K562 (cell line): Measurements from ENCODE around the gene GCA.

Source experiments
- MAZ ChIP-seq, 2 experiments: fragments of 450-650 bp in 1 of 2; sonication (generic) in 1 of 2; formaldehyde crosslinking; IDR thresholded peaks in 1 of 2; conservative IDR thresholded peaks in 1 of 2; 2 replicates each; pipeline versions ENCODE4 v1.4.0 to v1.5.0; 2020; ENCODE audit warnings: mild to moderate bottlenecking in 1 of 2, missing genetic modification reagents in 1 of 2
- PRPF4 ChIP-seq: fragments of 200-400 bp; formaldehyde crosslinking; IDR thresholded peaks from one replicate; pipeline ENCODE4 v1.6.1; 2017; ENCODE audit warnings: low read length, low read depth, mild to moderate bottlenecking; ENCODE audit not compliant: insufficient read depth, poor library complexity, severe bottlenecking
- PTTG1 ChIP-seq: fragments of 450-650 bp; IDR thresholded peaks from 2 replicates; pipeline ENCODE4 v1.6.1; 2016; ENCODE audit warnings: low read depth, mild to moderate bottlenecking, missing genetic modification characterization, missing compliant biosample characterization
- SMC3 ChIP-seq: conservative IDR thresholded peaks from 2 replicates; pipeline ENCODE4 v1.6.1; 2011; ENCODE audit warnings: low read depth, low read length, improper control_type of control experiment; ENCODE audit not compliant: insufficient read depth
- ZBTB1 ChIP-seq: sonication (generic); formaldehyde crosslinking; IDR thresholded peaks from 2 replicates; pipeline ENCODE4 v1.8.1; 2023; ENCODE audit warnings: missing genetic modification reagents, low read depth, mild to moderate bottlenecking, borderline replicate concordance
- ZNF586 ChIP-seq: fragments of 450-650 bp; formaldehyde crosslinking; conservative IDR thresholded peaks from 2 replicates; pipeline ENCODE4 v1.4.0; 2020; ENCODE audit warnings: mild to moderate bottlenecking, moderate library complexity
- TF ChIP-seq, protein P1 (sequence below), 3 experiments: IDR thresholded peaks in 2 of 3; conservative IDR thresholded peaks in 1 of 3; 2 replicates each; pipeline ENCODE4 v1.5.1; 2011 to 2012; ENCODE audit warnings: low read length in 3 of 3, mild to moderate bottlenecking in 3 of 3, control low read depth in 2 of 3, improper control_type of control experiment in 1 of 3, inconsistent platforms in 1 of 3, low read depth in 1 of 3, mixed read lengths in 1 of 3, moderate library complexity in 1 of 3; ENCODE audit not compliant: insufficient read depth in 2 of 3

DNA sequence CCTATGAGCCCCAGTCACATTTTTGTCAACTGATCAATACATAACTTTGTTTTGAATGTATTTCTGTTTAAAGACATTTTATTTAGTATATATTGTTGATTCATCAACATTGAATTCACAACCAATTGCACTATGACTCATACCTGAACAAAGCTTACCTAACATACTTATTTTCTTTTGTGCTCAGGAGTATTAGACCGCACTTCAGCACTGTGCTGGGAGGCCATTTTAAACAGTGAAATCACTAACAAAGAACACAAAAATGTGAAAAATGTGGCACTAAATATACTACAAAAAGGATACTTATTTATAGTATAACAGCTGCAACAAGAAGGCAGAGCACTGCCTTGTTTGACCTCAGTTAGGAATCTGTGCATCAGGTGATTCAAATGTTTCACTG is 13.1 kb upstream of the GCA start:
- TF ChIP-seq ZBTB1 (CRISPR knock-in tag): no peak
- no peak for TF ChIP-seq PRPF4
- no peak for TF ChIP-seq SMC3
- no peak for TF ChIP-seq MAZ (CRISPR knock-in tag; conservative IDR thresholded peaks at IDR 0.05 in 1 of 2, IDR thresholded peaks at IDR 0.05 in 1 of 2)
- TF ChIP-seq, protein P1, sequence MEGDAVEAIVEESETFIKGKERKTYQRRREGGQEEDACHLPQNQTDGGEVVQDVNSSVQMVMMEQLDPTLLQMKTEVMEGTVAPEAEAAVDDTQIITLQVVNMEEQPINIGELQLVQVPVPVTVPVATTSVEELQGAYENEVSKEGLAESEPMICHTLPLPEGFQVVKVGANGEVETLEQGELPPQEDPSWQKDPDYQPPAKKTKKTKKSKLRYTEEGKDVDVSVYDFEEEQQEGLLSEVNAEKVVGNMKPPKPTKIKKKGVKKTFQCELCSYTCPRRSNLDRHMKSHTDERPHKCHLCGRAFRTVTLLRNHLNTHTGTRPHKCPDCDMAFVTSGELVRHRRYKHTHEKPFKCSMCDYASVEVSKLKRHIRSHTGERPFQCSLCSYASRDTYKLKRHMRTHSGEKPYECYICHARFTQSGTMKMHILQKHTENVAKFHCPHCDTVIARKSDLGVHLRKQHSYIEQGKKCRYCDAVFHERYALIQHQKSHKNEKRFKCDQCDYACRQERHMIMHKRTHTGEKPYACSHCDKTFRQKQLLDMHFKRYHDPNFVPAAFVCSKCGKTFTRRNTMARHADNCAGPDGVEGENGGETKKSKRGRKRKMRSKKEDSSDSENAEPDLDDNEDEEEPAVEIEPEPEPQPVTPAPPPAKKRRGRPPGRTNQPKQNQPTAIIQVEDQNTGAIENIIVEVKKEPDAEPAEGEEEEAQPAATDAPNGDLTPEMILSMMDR (IDR thresholded peaks at IDR 0.05 in 2 of 3, conservative IDR thresholded peaks at IDR 0.05 in 1 of 3; ENCODE audit: insufficient read depth in 2 of 3, low read depth in 1 of 3, low read length in 3 of 3): no peak
- no peak for TF ChIP-seq ZNF586 (CRISPR knock-in tag)
- no peak for TF ChIP-seq PTTG1 (tag)
